ENCODE measurements around the gene DEF6. TPM values are rescaled to one million over a fixed set of nuclear protein-coding genes. Genes with fewer than 3 reads are reported as not detected.

Gene DEF6
- total RNA-seq, 1 donor from 2014 or later: 0.82 TPM

GRCh38 chr6:35318196-35319171 lies 20.9 kb downstream of the DEF6 start:
- Mint-ChIP-seq H3K27ac (ENCODE audit: unreplicated experiment) (peak overlapping the region; percentile 86), H3K27me3 (ENCODE audit: low read depth) (peaks cover under 1% of the 10 kb centered on the region), H3K4me1 (ENCODE audit: low read depth) (peaks cover 16% of the 10 kb centered on the region), H3K36me3 (ENCODE audit: low read depth) (peaks cover 2% of the 10 kb centered on the region), H3K4me3 (ENCODE audit: unreplicated experiment) (peak overlapping the region; percentile 93), H3K9me3 (ENCODE audit: low read depth) (peaks cover 3% of the 10 kb centered on the region)
- DNase-seq (ENCODE audit: low spot score): peak; percentile 96
- TF ChIP-seq CTCF (IDR thresholded peaks at IDR 0.05): peak; percentile 61

- DNase-seq (ENCODE audit: low spot score): no peak
- no peak for TF ChIP-seq CTCF (IDR thresholded peaks at IDR 0.05)
- H3K36me3 Mint-ChIP-seq (ENCODE audit: low read depth): peaks cover 2% of the 10 kb centered on the region
- H3K9me3 Mint-ChIP-seq (ENCODE audit: low read depth): peaks cover 3% of the 10 kb centered on the region
- peaks cover 16% of the 10 kb centered on the region for H3K4me1 Mint-ChIP-seq (ENCODE audit: low read depth)
- no peak overlapping the region for H3K27ac Mint-ChIP-seq (ENCODE audit: unreplicated experiment)
- no peak overlapping the region for H3K4me3 Mint-ChIP-seq (ENCODE audit: unreplicated experiment)
- H3K27me3 Mint-ChIP-seq (ENCODE audit: low read depth): no peaks in the 10 kb centered on the region
Measured at GRCh38 chr6:35319346-35320030, 21.9 kb downstream of the DEF6 start.

- H3K27me3 Mint-ChIP-seq (ENCODE audit: low read depth): no peaks in the 10 kb centered on the region
- no peak for DNase-seq (ENCODE audit: low spot score)
- peaks cover 16% of the 10 kb centered on the region for H3K4me1 Mint-ChIP-seq (ENCODE audit: low read depth)
- TF ChIP-seq CTCF (IDR thresholded peaks at IDR 0.05): no peak
- H3K9me3 Mint-ChIP-seq (ENCODE audit: low read depth): peaks cover 3% of the 10 kb centered on the region
- no peak overlapping the region for H3K27ac Mint-ChIP-seq (ENCODE audit: unreplicated experiment)
- H3K36me3 Mint-ChIP-seq (ENCODE audit: low read depth): peaks cover 2% of the 10 kb centered on the region
- no peak overlapping the region for H3K4me3 Mint-ChIP-seq (ENCODE audit: unreplicated experiment)
Measured at GRCh38 chr6:35320031-35320410, 22.4 kb downstream of the DEF6 start.

- no peak for DNase-seq (ENCODE audit: low spot score)
- no peak overlapping the region for H3K4me3 Mint-ChIP-seq (ENCODE audit: unreplicated experiment)
- no peak overlapping the region for H3K27ac Mint-ChIP-seq (ENCODE audit: unreplicated experiment)
- peaks cover 2% of the 10 kb centered on the region for H3K36me3 Mint-ChIP-seq (ENCODE audit: low read depth)
- no peak for TF ChIP-seq CTCF (IDR thresholded peaks at IDR 0.05)
- H3K9me3 Mint-ChIP-seq (ENCODE audit: low read depth): peaks cover 3% of the 10 kb centered on the region
- H3K27me3 Mint-ChIP-seq (ENCODE audit: low read depth): no peaks in the 10 kb centered on the region
- peaks cover 16% of the 10 kb centered on the region for H3K4me1 Mint-ChIP-seq (ENCODE audit: low read depth)
Measured at GRCh38 chr6:35321091-35321490, 23.5 kb downstream of the DEF6 start.

GRCh38 chr6:35327349-35328027 lies 29.9 kb downstream of the DEF6 start:
- peaks cover 2% of the 10 kb centered on the region for H3K27me3 Mint-ChIP-seq (ENCODE audit: low read depth)
- DNase-seq (ENCODE audit: low spot score): peak; percentile 65

More at GRCh38 chr6:35327349-35328027, 29.9 kb downstream of the DEF6 start:
- TF ChIP-seq CTCF (IDR thresholded peaks at IDR 0.05): peak; percentile 80
- Mint-ChIP-seq H3K27ac (ENCODE audit: unreplicated experiment) (no peak overlapping the region), H3K36me3 (ENCODE audit: low read depth) (no peaks in the 10 kb centered on the region), H3K9me3 (ENCODE audit: low read depth) (no peaks in the 10 kb centered on the region), H3K4me3 (ENCODE audit: unreplicated experiment) (no peak overlapping the region), H3K4me1 (ENCODE audit: low read depth) (no peaks in the 10 kb centered on the region)

Data from chondrocyte (in vitro differentiated cells).